HepG2 (cell line): Measurements from ENCODE around the gene CAVIN2. TPM values are rescaled to one million over a fixed set of nuclear protein-coding genes. Genes with fewer than 3 reads are reported as not detected.

Experiments
- ATAC-seq: fragments of 200-7000 bp; cut with Tn5 transposase; 3 replicates; pipeline ENCODE4 v1.9.1; 2020; ENCODE audit warnings: mild to moderate bottlenecking, moderate library complexity
- BruUV-seq: library from RNA; stranded (reverse); fragments of 400-500 nt; replicated peaks from 2 replicates; lab custom pipeline; 2021; lab: Mats Ljungman, UMichigan
- CTCF ChIA-PET: fragments of 300-600 bp; formaldehyde crosslinking; extraction: SDS; loops from one replicate; lab custom pipeline; 2021; ENCODE audit warnings: low total read pairs, inconsistent platforms, low intra/inter-chr PET ratio; lab: Yijun Ruan, JAX
- POLR2A ChIA-PET: fragments of 350-600 bp; sonication (Branson Sonifier 250); formaldehyde crosslinking; loops from one replicate; lab custom pipeline; 2020; ENCODE audit warnings: antibody characterized with exemption, inconsistent platforms; lab: Yijun Ruan, JAX
- DNase-seq: peaks from one replicate; pipeline ENCODE4 v3.0.0-alpha.2; 2015; ENCODE audit warnings: low spot score
- FAIRE-seq: peaks from 3 replicates; lab custom pipeline; 2011; peaks lifted over from hg19 to GRCh38; lab: Jason Lieb, UNC
- H2AFZ ChIP-seq: one replicate; pipeline ENCODE4 v1.6.1; 2011; ENCODE audit warnings: low read length, inconsistent platforms
- H3K27ac ChIP-seq: fragments of 300-600 bp; 3 replicates; pipeline ENCODE4 v1.8.0; 2011; ENCODE audit warnings: mixed run types, mild to moderate bottlenecking, mixed read lengths, low read length, inconsistent platforms; ENCODE audit not compliant: insufficient read depth; ENCODE audit errors: extremely low read length
- H3K27me3 ChIP-seq, 2 experiments: fragments of 200-600 bp in 1 of 2; 2 replicates in 1 of 2; 3 replicates in 1 of 2; pipeline versions ENCODE4 v1.6.0 to v1.8.0; 2011; ENCODE audit warnings: low read length in 2 of 2, mild to moderate bottlenecking in 2 of 2, moderate library complexity in 2 of 2, inconsistent platforms in 1 of 2; ENCODE audit not compliant: insufficient read depth in 2 of 2, control insufficient read depth in 1 of 2
- H3K36me3 ChIP-seq, 2 experiments: fragments of 200-600 bp in 1 of 2; replicated peaks in 1 of 2; 2 replicates in 1 of 2; 3 replicates in 1 of 2; pipeline versions ENCODE4 v1.5.1 to v1.8.0; 2011; ENCODE audit warnings: low read length in 2 of 2, inconsistent platforms in 1 of 2; ENCODE audit not compliant: insufficient read depth in 2 of 2, control insufficient read depth in 1 of 2
- H3K4me1 ChIP-seq: 2 replicates; pipeline ENCODE4 v1.5.1; 2012; ENCODE audit warnings: low read length, inconsistent platforms; ENCODE audit not compliant: insufficient read depth
- H3K4me2 ChIP-seq: 2 replicates; pipeline ENCODE4 v1.6.0; 2011; ENCODE audit warnings: low read depth, low read length, inconsistent platforms
- H3K4me3 ChIP-seq, 3 experiments: fragments of 200-600 bp in 1 of 3; sonication (generic), shearing (Covaris generic) in 1 of 3; replicated peaks in 1 of 3; 2 replicates each; pipeline ENCODE4 v1.5.1; 2011 to 2016; ENCODE audit warnings: low read length in 3 of 3, inconsistent platforms in 2 of 3, low read depth in 2 of 3, mild to moderate bottlenecking in 2 of 3, control low read depth in 1 of 3, mixed read lengths in 1 of 3; ENCODE audit not compliant: insufficient read depth in 1 of 3
- H3K79me2 ChIP-seq: one replicate; pipeline ENCODE4 v1.6.1; 2011; ENCODE audit warnings: low read length, inconsistent platforms; ENCODE audit not compliant: insufficient read depth
- H3K9ac ChIP-seq: 2 replicates; pipeline ENCODE4 v1.6.0; 2011; ENCODE audit warnings: mild to moderate bottlenecking, low read depth, low read length, inconsistent platforms; ENCODE audit not compliant: insufficient read depth
- H3K9me3 ChIP-seq: 2 replicates; pipeline ENCODE4 v1.5.1; 2012; ENCODE audit warnings: mild to moderate bottlenecking, low read length
- H4K20me1 ChIP-seq: 2 replicates; pipeline ENCODE4 v1.6.0; 2011; ENCODE audit warnings: inconsistent platforms, mild to moderate bottlenecking, low read length, moderate library complexity; ENCODE audit not compliant: insufficient read depth
- FOSL1 ChIP-seq: sonication (generic); formaldehyde crosslinking; IDR thresholded peaks from 2 replicates; pipeline ENCODE4 v1.9.0; 2021; ENCODE audit warnings: missing genetic modification reagents, borderline replicate concordance
- FOXP1 ChIP-seq, 2 experiments: fragments of 450-650 bp in 1 of 2; IDR thresholded peaks; 2 replicates each; pipeline ENCODE4 v1.6.1; 2017 to 2018; ENCODE audit warnings: antibody characterized with exemption in 1 of 2
- HOXD1 ChIP-seq: sonication (generic); formaldehyde crosslinking; IDR thresholded peaks from 2 replicates; pipeline ENCODE4 v1.5.0; 2020; ENCODE audit warnings: missing genetic modification reagents
- IKZF1 ChIP-seq: fragments of 450-650 bp; IDR thresholded peaks from 2 replicates; pipeline ENCODE4 v1.7.1; 2016
- NPAS2 ChIP-seq: sonication (generic); formaldehyde crosslinking; IDR thresholded peaks from 2 replicates; pipeline ENCODE4 v1.8.0; 2022; ENCODE audit warnings: mild to moderate bottlenecking, missing genetic modification reagents, borderline replicate concordance
- SP2 ChIP-seq: sonication (generic); formaldehyde crosslinking; IDR thresholded peaks from 2 replicates; pipeline ENCODE4 v1.5.1; 2020; ENCODE audit warnings: mild to moderate bottlenecking, missing genetic modification reagents
- TGIF2 ChIP-seq: IDR thresholded peaks from 2 replicates; pipeline ENCODE4 v1.6.1; 2016; ENCODE audit warnings: control low read depth, missing compliant biosample characterization
- XBP1 ChIP-seq: sonication (generic); formaldehyde crosslinking; IDR thresholded peaks from 2 replicates; pipeline ENCODE4 v1.5.0; 2020; ENCODE audit warnings: missing genetic modification reagents
- ZFP36L2 ChIP-seq: sonication (generic); formaldehyde crosslinking; IDR thresholded peaks from 2 replicates; pipeline ENCODE4 v1.4.0; 2020; ENCODE audit warnings: missing genetic modification reagents
- ZNF34 ChIP-seq: sonication (generic); formaldehyde crosslinking; IDR thresholded peaks from 2 replicates; pipeline ENCODE4 v1.4.0; 2020; ENCODE audit warnings: mild to moderate bottlenecking, missing genetic modification reagents, borderline replicate concordance
- ZNF615 ChIP-seq: sonication (generic); formaldehyde crosslinking; IDR thresholded peaks from 2 replicates; pipeline ENCODE4 v1.5.0; 2020; ENCODE audit warnings: mild to moderate bottlenecking, missing genetic modification reagents, borderline replicate concordance
- WGBS: methylation state at CpG from one replicate; pipeline ENCODE4 v1.1.6; 2017; ENCODE audit warnings: low lambda C conversion rate; 5-methylcytosine and 5-hydroxymethylcytosine counted together
- in situ Hi-C: cut with HindIII; loops from 2 replicates; pipeline ENCODE4 v1.10.0; 2017; ENCODE audit warnings: low pct_unique_long_range_greater_than_20kb; ENCODE audit not compliant: extremely low pct_ligation_motif_present
- intact Hi-C: fragments of 100-400 bp; cut with micrococcal nuclease; formaldehyde crosslinking; loops from one replicate; pipeline ENCODE4 v1.10.0; 2022; ENCODE audit not compliant: unreplicated experiment
- polyA plus RNA-seq, 8 experiments: library from polyadenylated mRNA; depleted of rRNA in 3 of 8; stranded (reverse) in 7 of 8; unstranded in 1 of 8; fragments of >200 nt; fragmentation: Illumina TruSeq in 4 of 8; extraction: Trizol in 4 of 8; gene quantifications; 2 replicates each; pipeline versions ENCODE4 v1.2.1 to v1.2.3, GENCODE V29; 2011 to 2016; ENCODE audit warnings: low read depth in 4 of 8, missing spikeins in 1 of 8, mixed read lengths in 1 of 8; ENCODE audit not compliant: insufficient read depth in 1 of 8
- total RNA-seq, 5 experiments: library from RNA; depleted of rRNA; stranded (reverse); fragments of >200 nt; fragmentation: Illumina TruSeq; extraction: Trizol; gene quantifications; 2 replicates each; pipeline ENCODE4 v1.2.3, GENCODE V29; 2016; ENCODE audit warnings: low read depth in 1 of 5
- TF ChIP-seq, protein P1 (sequence below): IDR thresholded peaks from 2 replicates; pipeline ENCODE4 v1.4.0; 2020; ENCODE audit warnings: mild to moderate bottlenecking, missing genetic modification reagents
- TF ChIP-seq, protein P2 (sequence below): IDR thresholded peaks from 2 replicates; pipeline ENCODE4 v1.6.1; 2016; ENCODE audit warnings: low read depth, borderline replicate concordance

Gene CAVIN2
- total and polyA plus RNA-seq, 2 of the 13 experiments (the other 11 are each of a cell fraction or from before 2014, with no cell fraction given) = 7.6 to 38.8 TPM

GRCh38 chr2:191844706-191845105, 2.2 kb downstream of the CAVIN2 start:
- Histone ChIP-seq H3K4me3 (peak overlapping the region; percentile 67 to 87 (median 76); a peak in 5 of 6 replicates), H4K20me1 (no peaks in the 10 kb centered on the region), H3K4me1 (peaks cover 90% of the 10 kb centered on the region), H3K9ac (peak overlapping the region; percentile 81; the same call in 1 of the 2 replicates), H3K9me3 (no peaks in the 10 kb centered on the region), H3K79me2 (peaks cover 40% of the 10 kb centered on the region), H3K27me3 (no peaks in the 10 kb centered on the region; a peak in 1 of 5 replicates), H3K4me2 (peak overlapping the region; percentile 94), H3K27ac (no peak overlapping the region), H2AFZ (no peak overlapping the region), H3K36me3 (no peaks in the 10 kb centered on the region; a peak in 2 of 5 replicates)
- no TSS peak for BruUV-seq
- ATAC-seq (no peak), FAIRE-seq (no peak), DNase-seq (no peak)
- CTCF ChIA-PET = no interaction called here
- in situ Hi-C loops (no loop called here), intact Hi-C loops (loop anchor here (10.0 kb wide), 1 partner anchor 180 kb away; no protein-coding TSS in a partner anchor)
- TF ChIP-seq XBP1 (CRISPR knock-in tag) (no peak), IKZF1 (no peak), SP2 (CRISPR knock-in tag) (no peak), FOXP1 (IDR thresholded peaks at IDR 0.05) (no peak), FOXP1 (CRISPR knock-in tag; IDR thresholded peaks at IDR 0.05) (no peak), ZFP36L2 (no peak), ZNF615 (CRISPR knock-in tag) (no peak), NPAS2 (CRISPR knock-in tag) (no peak), HOXD1 (CRISPR knock-in tag) (no peak), FOSL1 (no peak), ZNF34 (no peak), TGIF2 (no peak)
- TF ChIP-seq, protein P1, sequence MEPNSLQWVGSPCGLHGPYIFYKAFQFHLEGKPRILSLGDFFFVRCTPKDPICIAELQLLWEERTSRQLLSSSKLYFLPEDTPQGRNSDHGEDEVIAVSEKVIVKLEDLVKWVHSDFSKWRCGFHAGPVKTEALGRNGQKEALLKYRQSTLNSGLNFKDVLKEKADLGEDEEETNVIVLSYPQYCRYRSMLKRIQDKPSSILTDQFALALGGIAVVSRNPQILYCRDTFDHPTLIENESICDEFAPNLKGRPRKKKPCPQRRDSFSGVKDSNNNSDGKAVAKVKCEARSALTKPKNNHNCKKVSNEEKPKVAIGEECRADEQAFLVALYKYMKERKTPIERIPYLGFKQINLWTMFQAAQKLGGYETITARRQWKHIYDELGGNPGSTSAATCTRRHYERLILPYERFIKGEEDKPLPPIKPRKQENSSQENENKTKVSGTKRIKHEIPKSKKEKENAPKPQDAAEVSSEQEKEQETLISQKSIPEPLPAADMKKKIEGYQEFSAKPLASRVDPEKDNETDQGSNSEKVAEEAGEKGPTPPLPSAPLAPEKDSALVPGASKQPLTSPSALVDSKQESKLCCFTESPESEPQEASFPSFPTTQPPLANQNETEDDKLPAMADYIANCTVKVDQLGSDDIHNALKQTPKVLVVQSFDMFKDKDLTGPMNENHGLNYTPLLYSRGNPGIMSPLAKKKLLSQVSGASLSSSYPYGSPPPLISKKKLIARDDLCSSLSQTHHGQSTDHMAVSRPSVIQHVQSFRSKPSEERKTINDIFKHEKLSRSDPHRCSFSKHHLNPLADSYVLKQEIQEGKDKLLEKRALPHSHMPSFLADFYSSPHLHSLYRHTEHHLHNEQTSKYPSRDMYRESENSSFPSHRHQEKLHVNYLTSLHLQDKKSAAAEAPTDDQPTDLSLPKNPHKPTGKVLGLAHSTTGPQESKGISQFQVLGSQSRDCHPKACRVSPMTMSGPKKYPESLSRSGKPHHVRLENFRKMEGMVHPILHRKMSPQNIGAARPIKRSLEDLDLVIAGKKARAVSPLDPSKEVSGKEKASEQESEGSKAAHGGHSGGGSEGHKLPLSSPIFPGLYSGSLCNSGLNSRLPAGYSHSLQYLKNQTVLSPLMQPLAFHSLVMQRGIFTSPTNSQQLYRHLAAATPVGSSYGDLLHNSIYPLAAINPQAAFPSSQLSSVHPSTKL (CRISPR knock-in tag) = no peak
- TF ChIP-seq, protein P2, sequence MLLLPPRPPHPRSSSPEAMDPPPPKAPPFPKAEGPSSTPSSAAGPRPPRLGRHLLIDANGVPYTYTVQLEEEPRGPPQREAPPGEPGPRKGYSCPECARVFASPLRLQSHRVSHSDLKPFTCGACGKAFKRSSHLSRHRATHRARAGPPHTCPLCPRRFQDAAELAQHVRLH (CRISPR knock-in tag) = no peak
- 60% methylated on average over 1 of the region's 1 CpG for WGBS
- POLR2A ChIA-PET = interaction anchor here (1.2 to 3.2 kb wide), 2 partner anchors 17 to 25 kb away, joined by 4 to 39 read pairs; no protein-coding TSS in a partner anchor
